GM12872 (cell line): ENCODE data around the gene PTGDR2.

Experiments
- TF ChIP-seq, protein P1 (sequence below): IDR thresholded peaks from 3 replicates; pipeline ENCODE4 v1.5.1; 2011; ENCODE audit warnings: low read depth, mild to moderate bottlenecking, low read length, moderate library complexity; ENCODE audit not compliant: insufficient read depth

PTGDR2 gene

DNA sequence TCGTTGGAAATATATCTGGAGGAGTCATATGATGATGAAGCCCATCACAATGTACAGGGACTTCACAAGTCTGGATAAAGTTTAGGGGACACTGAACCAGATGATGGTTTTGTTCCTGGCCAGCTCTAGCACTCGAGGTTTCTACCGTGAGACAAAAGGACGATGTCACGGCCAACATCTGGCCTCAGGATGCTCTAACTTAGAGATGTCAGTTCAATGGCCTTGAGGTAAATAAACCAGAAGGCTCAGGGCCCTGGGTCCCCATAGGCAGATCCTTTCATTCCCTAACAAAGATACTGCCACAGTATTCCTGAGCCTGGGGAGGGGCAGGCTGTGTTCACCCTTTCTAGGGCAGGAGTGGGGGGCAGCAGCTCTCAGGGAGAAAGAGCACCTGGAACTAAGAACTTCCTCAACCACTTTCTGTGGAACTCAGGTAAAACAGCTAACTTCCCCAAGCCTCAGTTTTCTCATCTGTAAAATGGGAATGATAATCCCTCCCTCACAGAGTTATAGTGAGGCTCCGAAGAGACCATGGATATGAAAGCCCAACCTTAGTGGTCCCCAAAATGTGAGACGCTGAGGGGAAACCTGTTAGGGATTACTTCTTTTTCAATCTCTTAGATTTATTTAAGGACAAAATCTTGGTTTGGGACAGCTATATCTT, 52.3 kb downstream of the PTGDR2 start:
- TF ChIP-seq, protein P1, sequence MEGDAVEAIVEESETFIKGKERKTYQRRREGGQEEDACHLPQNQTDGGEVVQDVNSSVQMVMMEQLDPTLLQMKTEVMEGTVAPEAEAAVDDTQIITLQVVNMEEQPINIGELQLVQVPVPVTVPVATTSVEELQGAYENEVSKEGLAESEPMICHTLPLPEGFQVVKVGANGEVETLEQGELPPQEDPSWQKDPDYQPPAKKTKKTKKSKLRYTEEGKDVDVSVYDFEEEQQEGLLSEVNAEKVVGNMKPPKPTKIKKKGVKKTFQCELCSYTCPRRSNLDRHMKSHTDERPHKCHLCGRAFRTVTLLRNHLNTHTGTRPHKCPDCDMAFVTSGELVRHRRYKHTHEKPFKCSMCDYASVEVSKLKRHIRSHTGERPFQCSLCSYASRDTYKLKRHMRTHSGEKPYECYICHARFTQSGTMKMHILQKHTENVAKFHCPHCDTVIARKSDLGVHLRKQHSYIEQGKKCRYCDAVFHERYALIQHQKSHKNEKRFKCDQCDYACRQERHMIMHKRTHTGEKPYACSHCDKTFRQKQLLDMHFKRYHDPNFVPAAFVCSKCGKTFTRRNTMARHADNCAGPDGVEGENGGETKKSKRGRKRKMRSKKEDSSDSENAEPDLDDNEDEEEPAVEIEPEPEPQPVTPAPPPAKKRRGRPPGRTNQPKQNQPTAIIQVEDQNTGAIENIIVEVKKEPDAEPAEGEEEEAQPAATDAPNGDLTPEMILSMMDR, result no peak

DNA sequence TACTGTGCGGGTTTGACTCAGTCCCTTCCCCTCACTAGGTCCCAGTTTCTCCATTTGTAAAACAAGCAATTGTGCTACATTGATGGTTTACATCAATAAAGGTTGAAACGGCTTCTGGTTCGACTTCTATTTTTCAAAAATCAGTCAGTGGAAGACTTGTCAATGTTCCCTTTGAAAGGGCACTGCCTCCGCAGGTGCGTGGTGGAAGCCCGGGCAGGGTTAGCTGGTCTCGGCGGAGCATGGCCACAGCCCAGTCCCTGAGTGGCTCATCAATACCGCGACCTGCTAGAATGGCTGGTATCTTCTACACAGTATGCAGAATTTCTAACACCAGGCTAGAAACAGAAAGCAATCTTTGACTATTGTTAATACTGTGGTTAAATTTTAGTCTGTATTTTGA, 54.6 kb downstream of the PTGDR2 start:
- TF ChIP-seq, protein P1, result no peak
